ENCODE measurements around the gene PPM1D.

The PPM1D gene

GRCh38 chr17:60641810-60642220 is 41.8 kb downstream of the PPM1D start:
- DNase-seq (ENCODE audit: low read depth, low spot score) = peak; percentile 84
- TF ChIP-seq, protein P1, sequence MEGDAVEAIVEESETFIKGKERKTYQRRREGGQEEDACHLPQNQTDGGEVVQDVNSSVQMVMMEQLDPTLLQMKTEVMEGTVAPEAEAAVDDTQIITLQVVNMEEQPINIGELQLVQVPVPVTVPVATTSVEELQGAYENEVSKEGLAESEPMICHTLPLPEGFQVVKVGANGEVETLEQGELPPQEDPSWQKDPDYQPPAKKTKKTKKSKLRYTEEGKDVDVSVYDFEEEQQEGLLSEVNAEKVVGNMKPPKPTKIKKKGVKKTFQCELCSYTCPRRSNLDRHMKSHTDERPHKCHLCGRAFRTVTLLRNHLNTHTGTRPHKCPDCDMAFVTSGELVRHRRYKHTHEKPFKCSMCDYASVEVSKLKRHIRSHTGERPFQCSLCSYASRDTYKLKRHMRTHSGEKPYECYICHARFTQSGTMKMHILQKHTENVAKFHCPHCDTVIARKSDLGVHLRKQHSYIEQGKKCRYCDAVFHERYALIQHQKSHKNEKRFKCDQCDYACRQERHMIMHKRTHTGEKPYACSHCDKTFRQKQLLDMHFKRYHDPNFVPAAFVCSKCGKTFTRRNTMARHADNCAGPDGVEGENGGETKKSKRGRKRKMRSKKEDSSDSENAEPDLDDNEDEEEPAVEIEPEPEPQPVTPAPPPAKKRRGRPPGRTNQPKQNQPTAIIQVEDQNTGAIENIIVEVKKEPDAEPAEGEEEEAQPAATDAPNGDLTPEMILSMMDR (IDR thresholded peaks at IDR 0.05; ENCODE audit: low read depth, low read length) = peak; percentile 60
- in situ Hi-C loops (cut with HindIII; ENCODE audit: low sequenced_read_pairs) = no loop called here
- H3K4me3 ChIP-seq (ENCODE audit: low read depth, low read length) = no peak overlapping the region

DNA sequence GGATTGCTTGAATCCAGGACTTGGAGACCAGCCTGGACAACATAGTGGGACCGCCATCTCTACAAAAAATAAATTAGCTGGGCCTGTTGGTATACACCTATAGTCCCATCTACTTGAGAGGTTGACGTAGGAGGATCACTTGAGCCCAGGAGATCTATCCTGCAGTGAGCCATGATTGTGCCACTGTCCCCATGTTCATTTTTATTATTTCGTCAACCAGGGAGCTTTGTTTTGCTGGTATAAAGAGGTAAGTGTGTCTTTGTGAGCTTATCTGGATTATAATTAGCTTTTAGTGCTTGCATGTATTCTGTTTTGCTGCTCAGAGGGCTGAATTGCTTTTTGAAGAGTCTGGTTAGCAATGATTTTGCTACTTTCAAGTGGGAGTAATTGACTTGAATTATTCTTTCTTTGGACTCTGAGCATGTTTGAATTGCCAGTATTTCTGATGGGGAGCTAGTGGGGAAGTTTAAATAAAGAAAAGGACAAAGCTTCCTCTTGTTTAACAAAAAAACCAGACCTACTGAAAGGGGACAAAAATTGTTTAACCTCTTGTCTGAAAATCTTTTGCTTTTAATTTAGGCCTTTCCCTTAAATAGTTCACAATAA is 46.0 kb downstream of the PPM1D start:
- in situ Hi-C loops (cut with HindIII; ENCODE audit: low sequenced_read_pairs) = no loop called here
- no peak overlapping the region for H3K4me3 ChIP-seq (ENCODE audit: low read depth, low read length)
- no peak for DNase-seq (ENCODE audit: low read depth, low spot score)
- TF ChIP-seq, protein P1 (IDR thresholded peaks at IDR 0.05; ENCODE audit: low read depth, low read length) = no peak

DNA sequence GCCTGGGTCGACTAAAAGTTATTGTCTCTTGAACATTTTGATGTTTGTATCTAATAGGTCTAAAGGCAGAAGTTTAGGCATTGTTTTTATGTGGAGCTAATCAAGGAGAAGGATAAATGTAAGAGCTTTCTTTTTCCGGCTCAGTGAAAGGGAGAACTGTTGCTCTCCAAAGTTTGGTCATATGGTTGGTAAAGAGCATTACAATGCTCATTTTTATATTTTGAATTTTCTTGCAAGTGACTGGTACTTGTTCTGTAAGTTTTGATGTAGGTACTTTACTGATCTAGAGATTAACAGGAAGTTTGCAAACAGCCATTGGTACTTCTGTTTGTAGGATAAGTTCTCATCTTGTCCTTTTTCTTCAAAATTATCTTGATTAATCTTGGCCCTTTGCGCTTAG is 46.7 kb downstream of the PPM1D start:
- no peak overlapping the region for H3K4me3 ChIP-seq (ENCODE audit: low read depth, low read length)
- in situ Hi-C loops (cut with HindIII; ENCODE audit: low sequenced_read_pairs) = no loop called here
- TF ChIP-seq, protein P1 (IDR thresholded peaks at IDR 0.05; ENCODE audit: low read depth, low read length) = no peak
- DNase-seq (ENCODE audit: low read depth, low spot score) = no peak

- H3K4me3 ChIP-seq (ENCODE audit: low read depth, low read length) = no peak overlapping the region
- no peak for DNase-seq (ENCODE audit: low read depth, low spot score)
- TF ChIP-seq, protein P1 (IDR thresholded peaks at IDR 0.05; ENCODE audit: low read depth, low read length) = no peak
- in situ Hi-C loops (cut with HindIII; ENCODE audit: low sequenced_read_pairs) = no loop called here
Measured at GRCh38 chr17:60647705-60648104, 47.7 kb downstream of the PPM1D start.

GRCh38 chr17:60652454-60653247 is 52.7 kb downstream of the PPM1D start:
- no peak overlapping the region for H3K4me3 ChIP-seq (ENCODE audit: low read depth, low read length)
- no peak for DNase-seq (ENCODE audit: low read depth, low spot score)
- TF ChIP-seq, protein P1 (IDR thresholded peaks at IDR 0.05; ENCODE audit: low read depth, low read length) = no peak
- in situ Hi-C loops (cut with HindIII; ENCODE audit: low sequenced_read_pairs) = no loop called here

DNA sequence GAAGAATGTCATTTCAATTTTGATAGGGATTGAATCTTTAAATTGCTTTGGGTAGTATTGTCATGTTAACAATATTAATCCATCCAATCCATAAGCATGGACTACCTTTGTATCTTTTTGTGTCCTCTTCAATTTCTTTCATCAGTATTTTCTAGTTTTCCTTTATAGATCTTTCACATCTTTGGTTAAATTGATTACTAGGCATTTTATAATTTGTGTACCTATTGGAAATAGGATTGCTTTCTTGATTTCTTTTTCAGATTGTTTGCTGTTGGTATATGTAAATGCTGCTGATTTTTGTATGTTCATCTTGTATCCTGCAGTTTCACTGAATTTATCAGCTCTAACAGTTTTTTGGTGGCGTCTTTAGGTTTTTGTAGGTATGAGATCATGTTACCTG is 53.6 kb downstream of the PPM1D start:
- TF ChIP-seq, protein P1 (IDR thresholded peaks at IDR 0.05; ENCODE audit: low read depth, low read length) = no peak
- no peak overlapping the region for H3K4me3 ChIP-seq (ENCODE audit: low read depth, low read length)
- in situ Hi-C loops (cut with HindIII; ENCODE audit: low sequenced_read_pairs) = no loop called here
- DNase-seq (ENCODE audit: low read depth, low spot score) = no peak

All from astrocyte of the spinal cord (primary cell).